ENCODE measurements around the gene BTAF1.

BTAF1 gene

GRCh38 chr10:92052088-92052487 lies 128.5 kb downstream of the BTAF1 start:
- DNase-seq (ENCODE audit: low read depth in 2 of 2) = no peak

- no peak for DNase-seq (ENCODE audit: low read depth in 2 of 2)
Observed at GRCh38 chr10:92052741-92053140, 129.2 kb downstream of the BTAF1 start.

DNA sequence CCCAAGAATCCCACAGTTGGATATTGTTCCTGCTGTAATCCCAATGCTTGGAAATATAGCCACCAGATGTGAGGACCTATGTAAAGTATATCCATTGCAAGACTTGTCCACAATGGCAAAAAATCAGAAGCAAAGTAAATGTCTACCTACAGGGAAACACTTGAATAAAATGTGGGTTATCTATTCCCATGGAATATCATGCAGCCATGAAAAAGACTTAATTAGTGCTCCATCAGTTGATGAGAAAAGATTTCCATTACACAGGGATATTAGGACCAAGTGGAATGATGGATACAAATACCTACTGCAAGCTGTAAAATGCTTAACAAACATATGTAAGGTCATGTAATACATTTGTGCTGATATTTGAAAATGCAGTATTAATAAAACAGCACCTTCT lies 131.2 kb downstream of the BTAF1 start:
- DNase-seq (ENCODE audit: low read depth in 2 of 2) = no peak

- no peak for DNase-seq (ENCODE audit: low read depth in 2 of 2)
Observed at GRCh38 chr10:92062273-92062672, 138.7 kb downstream of the BTAF1 start.

- no peak for DNase-seq (ENCODE audit: low read depth in 2 of 2)
Observed at GRCh38 chr10:92064506-92064905, 140.9 kb downstream of the BTAF1 start.

- DNase-seq (ENCODE audit: low read depth in 2 of 2) = no peak
Observed at GRCh38 chr10:92066386-92066785, 142.8 kb downstream of the BTAF1 start.

GRCh38 chr10:92068900-92069299 lies 145.3 kb downstream of the BTAF1 start:
- no peak for DNase-seq (ENCODE audit: low read depth in 2 of 2)

- no peak for DNase-seq (ENCODE audit: low read depth in 2 of 2)
Observed at GRCh38 chr10:92074126-92074887, 150.7 kb downstream of the BTAF1 start.

- no peak for DNase-seq (ENCODE audit: low read depth in 2 of 2)
Observed at GRCh38 chr10:92075829-92076228, 152.3 kb downstream of the BTAF1 start.

GRCh38 chr10:92076722-92077121 lies 153.2 kb downstream of the BTAF1 start:
- no peak for DNase-seq (ENCODE audit: low read depth in 2 of 2)

DNA sequence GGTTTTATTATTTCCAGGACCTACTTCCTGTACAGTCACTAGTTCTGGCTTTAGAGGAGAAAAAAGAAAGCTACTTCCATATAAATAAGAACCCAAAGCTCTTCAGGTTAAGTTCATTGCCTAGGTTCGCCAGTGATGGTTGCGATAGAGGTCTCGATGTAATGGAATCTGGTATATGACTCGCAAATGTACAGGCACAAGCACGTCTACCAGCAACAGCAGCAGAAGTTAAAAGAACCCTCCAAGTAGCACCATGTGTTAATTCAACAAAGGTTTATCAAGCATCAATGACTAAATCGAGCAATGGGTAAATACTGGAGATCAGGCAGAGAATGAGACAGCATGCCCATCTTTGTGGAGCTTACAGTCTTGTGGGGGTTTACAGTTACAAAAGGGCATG lies 155.4 kb downstream of the BTAF1 start:
- no peak for DNase-seq (ENCODE audit: low read depth in 2 of 2)

All from stimulated activated CD4-positive, alpha-beta T cell treated with anti-CD3 and anti-CD28 coated beads, Interleukin-1b, Interleukin-23, amount 100 ng/mL, for 1 hour (primary cell).